ENCODE measurements around the gene USPL1.

Gene USPL1

GRCh38 chr13:30654430-30654829 is 36.7 kb downstream of the USPL1 start:
- in situ Hi-C loops (cut with HindIII; ENCODE audit: low sequenced_read_pairs): no loop called here

GRCh38 chr13:30656178-30656577 is 38.5 kb downstream of the USPL1 start:
- in situ Hi-C loops (cut with HindIII; ENCODE audit: low sequenced_read_pairs): no loop called here

GRCh38 chr13:30659980-30660379 is 42.3 kb downstream of the USPL1 start:
- in situ Hi-C loops (cut with HindIII; ENCODE audit: low sequenced_read_pairs): no loop called here

GRCh38 chr13:30660796-30661195 is 43.1 kb downstream of the USPL1 start:
- in situ Hi-C loops (cut with HindIII; ENCODE audit: low sequenced_read_pairs): no loop called here

- in situ Hi-C loops (cut with HindIII; ENCODE audit: low sequenced_read_pairs): no loop called here
These were observed 47.1 kb downstream of the USPL1 start for GRCh38 chr13:30664689-30665275.

- in situ Hi-C loops (cut with HindIII; ENCODE audit: low sequenced_read_pairs): no loop called here
These were observed 47.9 kb downstream of the USPL1 start for GRCh38 chr13:30665638-30666037.

- in situ Hi-C loops (cut with HindIII; ENCODE audit: low sequenced_read_pairs): no loop called here
These were observed 48.4 kb downstream of the USPL1 start for GRCh38 chr13:30666113-30666512.

- in situ Hi-C loops (cut with HindIII; ENCODE audit: low sequenced_read_pairs): no loop called here
These were observed 49.3 kb downstream of the USPL1 start for GRCh38 chr13:30667014-30667413.

- in situ Hi-C loops (cut with HindIII; ENCODE audit: low sequenced_read_pairs): no loop called here
These were observed 50.6 kb downstream of the USPL1 start for GRCh38 chr13:30668312-30668711.

GRCh38 chr13:30671271-30671815 is 53.6 kb downstream of the USPL1 start:
- in situ Hi-C loops (cut with HindIII; ENCODE audit: low sequenced_read_pairs): no loop called here

- in situ Hi-C loops (cut with HindIII; ENCODE audit: low sequenced_read_pairs): no loop called here
These were observed 56.2 kb downstream of the USPL1 start for GRCh38 chr13:30673669-30674521.

- in situ Hi-C loops (cut with HindIII; ENCODE audit: low sequenced_read_pairs): no loop called here
These were observed 58.0 kb downstream of the USPL1 start for GRCh38 chr13:30675717-30676116.

- in situ Hi-C loops (cut with HindIII; ENCODE audit: low sequenced_read_pairs): no loop called here
These were observed 59.0 kb downstream of the USPL1 start for GRCh38 chr13:30676672-30677071.

- in situ Hi-C loops (cut with HindIII; ENCODE audit: low sequenced_read_pairs): no loop called here
These were observed 62.0 kb downstream of the USPL1 start for GRCh38 chr13:30679483-30680330.

- in situ Hi-C loops (cut with HindIII; ENCODE audit: low sequenced_read_pairs): no loop called here
These were observed 64.1 kb downstream of the USPL1 start for GRCh38 chr13:30681843-30682242.

- in situ Hi-C loops (cut with HindIII; ENCODE audit: low sequenced_read_pairs): loop anchor here (5.0 kb wide), 1 partner anchor 112 kb away; no protein-coding TSS in a partner anchor
These were observed 67.7 kb downstream of the USPL1 start for GRCh38 chr13:30685320-30685859.

GRCh38 chr13:30685987-30686386 is 68.3 kb downstream of the USPL1 start:
- in situ Hi-C loops (cut with HindIII; ENCODE audit: low sequenced_read_pairs): loop anchor here (5.0 kb wide), 1 partner anchor 111 kb away; no protein-coding TSS in a partner anchor

GRCh38 chr13:30687601-30688000 is 69.9 kb downstream of the USPL1 start:
- in situ Hi-C loops (cut with HindIII; ENCODE audit: low sequenced_read_pairs): loop anchor here (5.0 kb wide), 1 partner anchor 110 kb away; no protein-coding TSS in a partner anchor

- in situ Hi-C loops (cut with HindIII; ENCODE audit: low sequenced_read_pairs): loop anchor here (5.0 kb wide), 1 partner anchor 108 kb away; no protein-coding TSS in a partner anchor
These were observed 72.0 kb downstream of the USPL1 start for GRCh38 chr13:30689752-30690151.

GRCh38 chr13:30690282-30691188 is 72.8 kb downstream of the USPL1 start:
- in situ Hi-C loops (cut with HindIII; ENCODE audit: low sequenced_read_pairs): no loop called here
